CD8-positive, alpha-beta memory T cell (primary cell): Measurements from ENCODE around the gene NFATC2IP. TPM values are rescaled to one million over a fixed set of nuclear protein-coding genes. Genes with fewer than 3 reads are reported as not detected.

Experiments
- CTCF ChIA-PET: fragments of 350-600 bp; sonication (Branson Sonifier 250); formaldehyde crosslinking; loops from one replicate; lab custom pipeline; 2021; ENCODE audit warnings: antibody characterized with exemption; lab: Charles Lee
- POLR2A ChIA-PET: fragments of 350-600 bp; sonication (Branson Sonifier 250); formaldehyde crosslinking; loops from one replicate; lab custom pipeline; 2021; ENCODE audit warnings: antibody characterized with exemption; lab: Charles Lee
- DNase-seq, 5 donors: peaks; one replicate each; pipeline versions ENCODE4 v3.0.0 to v3.0.0-alpha.2; 2020 to 2022; ENCODE audit warnings: mixed read lengths in 1 of 5
- H3K27ac ChIP-seq: one replicate; pipeline ENCODE4 v1.7.0; 2013; ENCODE audit warnings: low read depth, mild to moderate bottlenecking, low read length, moderate library complexity
- H3K27me3 ChIP-seq: 2 replicates; pipeline ENCODE4 v1.7.0; 2013; ENCODE audit warnings: low read length, mild to moderate bottlenecking; ENCODE audit not compliant: insufficient read depth, poor library complexity, severe bottlenecking
- H3K36me3 ChIP-seq: 2 replicates; pipeline ENCODE4 v1.7.0; 2013; ENCODE audit warnings: mild to moderate bottlenecking, low read length, moderate library complexity; ENCODE audit not compliant: insufficient read depth
- H3K4me1 ChIP-seq: 2 replicates; pipeline ENCODE4 v1.7.0; 2013; ENCODE audit warnings: mild to moderate bottlenecking, low read length, moderate library complexity; ENCODE audit not compliant: insufficient read depth
- H3K4me3 ChIP-seq: 2 replicates; pipeline ENCODE4 v1.7.0; 2013; ENCODE audit warnings: mild to moderate bottlenecking, low read length
- H3K9me3 ChIP-seq: 2 replicates; pipeline ENCODE4 v1.7.0; 2013; ENCODE audit warnings: mild to moderate bottlenecking, low read length
- H3K27ac Mint-ChIP-seq, 8 donors: one replicate each; pipeline ENCODE4 v1.8.0; 2020 to 2021; ENCODE audit warnings: mixed read lengths in 8 of 8, mild to moderate bottlenecking in 6 of 8, inconsistent platforms in 3 of 8, moderate library complexity in 3 of 8
- H3K27me3 Mint-ChIP-seq, 2 donors: one replicate each; pipeline ENCODE4 v1.8.0; 2020 to 2021; ENCODE audit warnings: mixed read lengths in 2 of 2, mild to moderate bottlenecking in 1 of 2, moderate library complexity in 1 of 2
- H3K36me3 Mint-ChIP-seq, 3 donors: one replicate each; pipeline ENCODE4 v1.8.0; 2020 to 2021; ENCODE audit warnings: mixed read lengths in 3 of 3, inconsistent platforms in 1 of 3, mild to moderate bottlenecking in 1 of 3
- H3K4me1 Mint-ChIP-seq, 3 donors: one replicate each; pipeline ENCODE4 v1.8.0; 2020 to 2021; ENCODE audit warnings: mixed read lengths in 3 of 3, inconsistent platforms in 1 of 3, mild to moderate bottlenecking in 1 of 3
- H3K4me3 Mint-ChIP-seq, 7 donors: one replicate each; pipeline ENCODE4 v1.8.0; 2020 to 2021; ENCODE audit warnings: mixed read lengths in 7 of 7, mild to moderate bottlenecking in 6 of 7, moderate library complexity in 4 of 7, inconsistent platforms in 2 of 7
- H3K9me3 Mint-ChIP-seq, 5 donors: one replicate each; pipeline ENCODE4 v1.8.0; 2020 to 2022; ENCODE audit warnings: mixed read lengths in 5 of 5, mild to moderate bottlenecking in 3 of 5, moderate library complexity in 2 of 5, inconsistent platforms in 1 of 5
- polyA plus RNA-seq: library from polyadenylated mRNA; unstranded; fragments of 300-500 nt; fragmentation: Illumina TruSeq; gene quantifications from one replicate; pipeline ENCODE4 v1.2.3, GENCODE V29; 2021
- total RNA-seq, 2 experiments: library from RNA; stranded (reverse); gene quantifications; one replicate each; pipeline ENCODE4 v1.2.3, GENCODE V29; 2021

Gene NFATC2IP
- total and polyA plus RNA-seq, 3 experiments from 2014 or later = 35.0 to 77.0 (median 75.1) TPM

DNA sequence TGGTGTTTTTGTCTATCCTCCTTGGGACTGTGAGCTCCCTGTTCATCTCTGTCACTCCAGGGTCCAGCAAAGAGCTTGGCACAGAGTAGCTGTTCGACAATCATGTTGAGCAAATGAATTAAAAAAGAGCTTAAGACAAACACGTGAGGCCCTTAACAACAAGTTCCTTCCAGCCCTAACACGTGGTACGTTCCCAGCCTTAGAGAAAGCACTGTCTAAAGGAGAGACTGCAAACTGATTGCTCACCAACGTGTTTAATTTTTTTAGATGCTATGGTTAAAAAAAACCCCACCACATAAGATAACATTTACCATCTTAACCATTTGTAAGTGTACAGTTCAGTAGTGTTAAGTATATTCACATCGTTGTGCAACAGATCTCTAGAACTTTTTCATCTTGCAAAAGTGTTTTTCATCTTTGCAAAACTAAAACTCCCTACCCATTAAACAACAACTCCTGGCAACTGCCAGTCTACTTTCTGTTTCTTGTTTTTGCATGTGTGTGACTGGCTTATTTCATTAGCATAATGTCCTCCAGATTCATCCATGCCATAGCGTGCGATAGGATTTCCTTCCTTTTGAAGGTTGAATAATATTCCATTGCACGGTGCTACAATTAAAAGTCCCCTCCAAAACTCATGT lies 62.3 kb downstream of the NFATC2IP start:
- POLR2A ChIA-PET = interaction anchor here (0.6 to 1.2 kb wide), 6 partner anchors 18 to 61 kb away, joined by 3 to 11 read pairs (median 4); partner anchors contain the start of gene LAT

DNA sequence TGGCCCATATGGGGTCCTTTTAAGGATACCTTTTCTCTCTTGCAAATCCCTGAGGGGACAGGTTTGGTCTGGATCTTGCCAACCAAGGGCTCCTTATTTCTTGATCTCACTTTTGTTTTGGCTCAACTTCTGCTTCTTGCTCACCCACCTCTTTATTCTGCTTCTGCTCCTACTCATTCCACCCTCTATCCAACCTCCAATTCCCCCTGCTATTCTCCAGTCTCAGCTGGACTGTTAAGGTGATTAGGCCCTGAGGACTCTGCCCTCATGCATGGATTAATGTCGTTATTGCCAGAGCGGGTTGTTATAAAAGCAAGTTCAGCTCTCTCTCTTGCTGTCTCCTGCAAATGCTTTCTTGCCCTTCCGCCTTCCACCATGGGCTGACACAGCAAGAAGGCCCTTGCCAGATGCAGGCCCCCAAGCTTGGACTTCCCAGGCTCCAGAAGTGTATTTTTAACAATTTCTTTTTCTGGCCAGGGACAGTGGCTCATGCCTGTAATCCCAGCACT lies 63.9 kb downstream of the NFATC2IP start:
- POLR2A ChIA-PET = no interaction called here

More for the DNA sequence above, 62.3 kb downstream of the NFATC2IP start:
- peak overlapping the region; percentile 1 for H3K4me3 ChIP-seq
- H3K9me3 ChIP-seq = no peaks in the 10 kb centered on the region
- Mint-ChIP-seq H3K27me3 (no peaks in the 10 kb centered on the region), H3K9me3 (no peaks in the 10 kb centered on the region), H3K4me3 (peak overlapping the region; percentile 14 to 68 (median 43)), H3K36me3 (peaks cover 0 to 2% (median 0%) of the 10 kb centered on the region in 3 donors), H3K27ac (peak overlapping the region; percentile 78 to 97 (median 90)), H3K4me1 (peaks cover 37 to 54% (median 52%) of the 10 kb centered on the region in 3 donors)
- H3K4me1 ChIP-seq = peaks cover 54% of the 10 kb centered on the region
- peak overlapping the region; percentile 2 for H3K27ac ChIP-seq
- peak in 3 of 5 donors; percentile 53 to 80 (median 61) for DNase-seq
- H3K36me3 ChIP-seq = no peaks in the 10 kb centered on the region
- no peaks in the 10 kb centered on the region for H3K27me3 ChIP-seq
- CTCF ChIA-PET = no interaction called here

More for the DNA sequence above, 63.9 kb downstream of the NFATC2IP start:
- H3K9me3 ChIP-seq = no peaks in the 10 kb centered on the region
- H3K27ac ChIP-seq = no peak overlapping the region
- no peak for DNase-seq
- Mint-ChIP-seq H3K27me3 (no peaks in the 10 kb centered on the region), H3K4me1 (peaks cover 24 to 40% (median 36%) of the 10 kb centered on the region in 3 donors), H3K9me3 (no peaks in the 10 kb centered on the region), H3K36me3 (no peaks in the 10 kb centered on the region), H3K4me3 (no peak overlapping the region), H3K27ac (peak overlapping the region in 5 of 8 donors; percentile 63 to 87 (median 74))
- CTCF ChIA-PET = no interaction called here
- no peaks in the 10 kb centered on the region for H3K27me3 ChIP-seq
- no peaks in the 10 kb centered on the region for H3K36me3 ChIP-seq
- H3K4me3 ChIP-seq = no peak overlapping the region
- peaks cover 39% of the 10 kb centered on the region for H3K4me1 ChIP-seq

Other genes with a start within 250 kb of the NFATC2IP start
- 100 to 1,000 TPM; 701 to 733 TPM for gene EIF3C, start 239.5 kb upstream of the NFATC2IP start, total RNA-seq
- gene EIF3C, start 239.5 kb upstream of the NFATC2IP start, polyA plus RNA-seq = 300 TPM
- gene NPIPB9, start 199.2 kb upstream of the NFATC2IP start, total RNA-seq = 1 to 10 TPM; 1.2 to 2.8 TPM
- not detected for gene NPIPB9, start 199.2 kb upstream of the NFATC2IP start, polyA plus RNA-seq
- 100 to 1,000 TPM; 266 to 267 TPM for gene ATXN2L, start 127.9 kb upstream of the NFATC2IP start, total RNA-seq
- gene ATXN2L, start 127.9 kb upstream of the NFATC2IP start, polyA plus RNA-seq = 31.0 TPM
- 100 to 1,000 TPM; 320 to 347 TPM for gene TUFM, start 104.6 kb upstream of the NFATC2IP start, total RNA-seq
- gene TUFM, start 104.6 kb upstream of the NFATC2IP start, polyA plus RNA-seq = 146 TPM
- 10 to 100 TPM; 39.6 to 44.7 TPM for gene SH2B1, start 87.1 kb upstream of the NFATC2IP start, total RNA-seq
- 3.5 TPM for gene SH2B1, start 87.1 kb upstream of the NFATC2IP start, polyA plus RNA-seq
- gene ATP2A1, start 72.4 kb upstream of the NFATC2IP start, total RNA-seq = 1 to 10 TPM; 1.9 to 2.1 TPM
- gene ATP2A1, start 72.4 kb upstream of the NFATC2IP start, polyA plus RNA-seq = not detected
- gene RABEP2, start 25.7 kb upstream of the NFATC2IP start, total RNA-seq = 10 to 100 TPM; 20.8 to 21.7 TPM
- 6.6 TPM for gene RABEP2, start 25.7 kb upstream of the NFATC2IP start, polyA plus RNA-seq
- gene CD19, start 19.0 kb upstream of the NFATC2IP start, total RNA-seq = not detected
- gene CD19, start 19.0 kb upstream of the NFATC2IP start, polyA plus RNA-seq = not detected
- gene SPNS1, start 23.8 kb downstream of the NFATC2IP start, total RNA-seq = 10 to 100 TPM; 36.5 to 40.9 TPM
- gene SPNS1, start 23.8 kb downstream of the NFATC2IP start, polyA plus RNA-seq = 33.2 TPM
- 100 to 1,000 TPM; 195 to 203 TPM for gene LAT, start 34.1 kb downstream of the NFATC2IP start, total RNA-seq
- 331 TPM for gene LAT, start 34.1 kb downstream of the NFATC2IP start, polyA plus RNA-seq